Activated effector memory CD4-positive, alpha-beta T cell treated with anti-CD3 and anti-CD28 coated beads, Interleukin-2, amount 50 U/mL, for 16 hours (primary cell): ENCODE results near the gene DAB2IP.
A peak's percentile ranks its signal among the peaks of the same experiment; 100 is the strongest.

ENCODE experiments used
- DNase-seq: peaks from one replicate; pipeline ENCODE4 v3.0.0-alpha.2; 2020

Gene DAB2IP

GRCh38 chr9:121767171-121767769 lies 115.8 kb downstream of the DAB2IP start:
- DNase-seq: no peak

GRCh38 chr9:121768416-121769015 lies 117.1 kb downstream of the DAB2IP start:
- no peak for DNase-seq

- no peak for DNase-seq
Observed at GRCh38 chr9:121769939-121770338, 118.5 kb downstream of the DAB2IP start.

GRCh38 chr9:121770415-121771273 lies 119.2 kb downstream of the DAB2IP start:
- DNase-seq: no peak

- no peak for DNase-seq
Observed at GRCh38 chr9:121771418-121771817, 120.0 kb downstream of the DAB2IP start.

GRCh38 chr9:121771851-121772599 lies 120.6 kb downstream of the DAB2IP start:
- DNase-seq: no peak

GRCh38 chr9:121772600-121773285 lies 121.3 kb downstream of the DAB2IP start:
- DNase-seq: peak; percentile 61

- peak; percentile 52 for DNase-seq
Observed at GRCh38 chr9:121773286-121773953, 122.0 kb downstream of the DAB2IP start.

GRCh38 chr9:121773954-121774714 lies 122.7 kb downstream of the DAB2IP start:
- DNase-seq: peak; percentile 60

- peak; percentile 37 for DNase-seq
Observed at GRCh38 chr9:121774715-121775613, 123.5 kb downstream of the DAB2IP start.

GRCh38 chr9:121776001-121776738 lies 124.7 kb downstream of the DAB2IP start:
- peak; percentile 61 for DNase-seq

GRCh38 chr9:121776739-121777637 lies 125.6 kb downstream of the DAB2IP start:
- peak; percentile 48 for DNase-seq

GRCh38 chr9:121778252-121779225 lies 127.1 kb downstream of the DAB2IP start:
- DNase-seq: no peak

- DNase-seq: no peak
Observed at GRCh38 chr9:121779381-121780117, 128.1 kb downstream of the DAB2IP start.

GRCh38 chr9:121780177-121781040 lies 129.0 kb downstream of the DAB2IP start:
- DNase-seq: no peak
